Measurements from ENCODE around the gene NAP1L3.

Gene NAP1L3
- 4.2 to 9.6 (median 6.7) reads per million in 4 experiments for total RNA-seq

GRCh38 chrX:93673056-93673868 lies at the start of gene NAP1L3:
NAP1L3 (minus strand) TSS chrX:93673578; CDS start chrX:93673304, 274 bp downstream.
- DNase-seq = peak; percentile 5

GRCh38 chrX:93711076-93711475 lies 37.7 kb upstream of the NAP1L3 start:
- DNase-seq = no peak

DNA sequence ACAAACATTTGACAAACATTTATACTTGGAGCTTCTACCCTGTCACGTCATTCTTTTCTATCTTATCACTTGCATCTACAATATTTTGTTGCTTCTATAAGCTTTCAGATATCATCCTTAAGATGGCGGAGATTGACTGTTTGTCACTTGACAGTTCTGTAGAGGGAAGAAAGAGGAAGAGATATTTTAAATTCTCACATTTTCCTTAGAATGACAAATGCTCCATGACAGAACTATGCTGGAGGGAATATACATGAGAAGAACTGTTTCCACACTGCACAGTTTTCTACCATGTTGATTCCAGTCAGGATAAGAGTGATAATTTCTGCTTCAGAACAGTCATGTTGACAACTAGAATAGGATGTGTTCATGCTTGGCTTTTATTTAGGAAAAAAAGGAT lies 30.3 kb upstream of the NAP1L3 start:
- DNase-seq = no peak

GRCh38 chrX:93695981-93696380 lies 22.6 kb upstream of the NAP1L3 start:
- no peak for DNase-seq

- no peak for DNase-seq
Measured at GRCh38 chrX:93673869-93674271, 492 bp upstream of the NAP1L3 start, which contains the start of gene FAM133A. FAM133A (plus strand) TSS chrX:93674206; CDS start chrX:93709420, 35,214 bp downstream.

GRCh38 chrX:93660575-93660974 lies 12.8 kb downstream of the NAP1L3 start:
- no peak for DNase-seq

- DNase-seq = no peak
Measured at GRCh38 chrX:93649381-93649780, 24.0 kb downstream of the NAP1L3 start.

- no peak for DNase-seq
Measured at GRCh38 chrX:93637591-93637990, 35.8 kb downstream of the NAP1L3 start.
